ENCODE results near the gene MANEA. TPM values are rescaled to one million over a fixed set of nuclear protein-coding genes. Genes with fewer than 3 reads are reported as not detected.

The MANEA gene
- total and polyA plus RNA-seq, 10 of the 15 experiments (the other 5 are each of a cell fraction or from before 2014, with no cell fraction given) = 5.8 to 19.5 (median 12.5) TPM

DNA sequence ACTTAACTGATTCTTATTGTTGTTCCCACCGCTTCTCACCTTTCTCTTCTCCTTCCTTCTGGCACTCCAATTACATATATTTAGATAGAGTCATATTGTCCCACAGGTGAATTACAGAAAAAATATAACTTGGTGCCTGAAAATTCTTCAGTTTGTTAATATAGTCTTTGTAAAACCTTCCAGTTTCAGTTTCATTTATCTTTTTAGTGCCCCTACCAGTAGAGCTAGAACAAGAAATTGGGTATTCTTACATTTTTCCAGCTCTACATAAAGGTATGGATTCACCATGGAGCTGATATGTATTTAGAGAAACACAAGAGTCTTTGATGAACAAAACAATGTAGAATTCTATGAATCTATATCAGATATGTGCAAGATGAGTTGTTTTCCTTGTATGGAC lies 10.7 kb downstream of the MANEA start:
- Histone ChIP-seq H3K27me3 (replicated peaks in 1 of 2; ENCODE audit: control insufficient read depth in 2 of 2, insufficient read depth in 2 of 2, low read length in 1 of 2) (no peaks in the 10 kb centered on the region), H3K4me2 (ENCODE audit: control insufficient read depth, insufficient read depth) (peak overlapping the region; percentile 61; the same call in 1 of the 2 replicates), H3K36me3 (ENCODE audit: control insufficient read depth in 2 of 2, insufficient read depth in 2 of 2, low read length in 1 of 2) (no peaks in the 10 kb centered on the region), H3K79me2 (ENCODE audit: control insufficient read depth, insufficient read depth, low read length) (peaks cover 21% of the 10 kb centered on the region), H3K4me1 (ENCODE audit: control insufficient read depth, insufficient read depth, low read length) (no peaks in the 10 kb centered on the region), H3K27ac (ENCODE audit: control insufficient read depth, insufficient read depth) (peak overlapping the region; percentile 15; the same call in 1 of the 2 replicates), H4K20me1 (ENCODE audit: control insufficient read depth, insufficient read depth) (no peaks in the 10 kb centered on the region), H3K4me3 (peak overlapping the region; percentile 48; the same call in 1 of the 2 replicates), H3K9ac (ENCODE audit: control insufficient read depth, insufficient read depth, low read length) (no peak overlapping the region), H2AFZ (ENCODE audit: control insufficient read depth, low read depth, low read length) (peak overlapping the region; percentile 40), H3K9me3 (replicated peaks; ENCODE audit: control insufficient read depth, insufficient read depth, low read length) (peaks cover 5% of the 10 kb centered on the region; the same call in 2 of the 3 replicates)
- intact Hi-C loops (cut with micrococcal nuclease; ENCODE audit: unreplicated experiment) (no loop called here), in situ Hi-C loops (cut with MboI) (no loop called here)
- no peak for DNase-seq (ENCODE audit: low read depth, low spot score)
- no TSS peak for BruUV-seq (replicated peaks)
- no peak for FAIRE-seq
- CTCF ChIA-PET = no interaction called here
- POLR2A ChIA-PET = interaction anchor here (2.2 kb wide), 1 partner anchor 10 kb away, joined by 13 read pairs; the partner anchor contains the start of gene MANEA
- peak; percentile 66 for ATAC-seq
- 96% methylated on average over 1 of the region's 1 CpG for WGBS (ENCODE audit: insufficient coverage, insufficient replicate concordance, low lambda C conversion rate, missing lambda C conversion rate)
- RAD21 ChIA-PET (ENCODE audit: unreplicated experiment) = interaction anchor here (1.8 to 1.9 kb wide), 2 partner anchors 10 to 17 kb away, joined by 6 to 8 read pairs; partner anchors contain the start of gene MANEA
- SMC1A ChIA-PET (ENCODE audit: uncharacterized antibody, unreplicated experiment) = interaction anchor here (0.8 to 1.5 kb wide), 2 partner anchors 10 to 11 kb away, joined by 4 to 7 read pairs; no protein-coding TSS in a partner anchor
- TF ChIP-seq BACH1 (IDR thresholded peaks at IDR 0.05; ENCODE audit: borderline replicate concordance) (no peak), GATAD2B (conservative IDR thresholded peaks at IDR 0.05; ENCODE audit: low read depth) (no peak), NR2C1 (IDR thresholded peaks at IDR 0.05) (no peak), JUNB (IDR thresholded peaks at IDR 0.05) (no peak), NBN (IDR thresholded peaks at IDR 0.05) (no peak), POLR2AphosphoS2 (IDR thresholded peaks at IDR 0.05; ENCODE audit: low read depth, low read length) (no peak)
- TF ChIP-seq, protein P1, sequence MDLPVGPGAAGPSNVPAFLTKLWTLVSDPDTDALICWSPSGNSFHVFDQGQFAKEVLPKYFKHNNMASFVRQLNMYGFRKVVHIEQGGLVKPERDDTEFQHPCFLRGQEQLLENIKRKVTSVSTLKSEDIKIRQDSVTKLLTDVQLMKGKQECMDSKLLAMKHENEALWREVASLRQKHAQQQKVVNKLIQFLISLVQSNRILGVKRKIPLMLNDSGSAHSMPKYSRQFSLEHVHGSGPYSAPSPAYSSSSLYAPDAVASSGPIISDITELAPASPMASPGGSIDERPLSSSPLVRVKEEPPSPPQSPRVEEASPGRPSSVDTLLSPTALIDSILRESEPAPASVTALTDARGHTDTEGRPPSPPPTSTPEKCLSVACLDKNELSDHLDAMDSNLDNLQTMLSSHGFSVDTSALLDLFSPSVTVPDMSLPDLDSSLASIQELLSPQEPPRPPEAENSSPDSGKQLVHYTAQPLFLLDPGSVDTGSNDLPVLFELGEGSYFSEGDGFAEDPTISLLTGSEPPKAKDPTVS (IDR thresholded peaks at IDR 0.05; ENCODE audit: low read depth, low read length) = no peak
- TF ChIP-seq, protein P2, sequence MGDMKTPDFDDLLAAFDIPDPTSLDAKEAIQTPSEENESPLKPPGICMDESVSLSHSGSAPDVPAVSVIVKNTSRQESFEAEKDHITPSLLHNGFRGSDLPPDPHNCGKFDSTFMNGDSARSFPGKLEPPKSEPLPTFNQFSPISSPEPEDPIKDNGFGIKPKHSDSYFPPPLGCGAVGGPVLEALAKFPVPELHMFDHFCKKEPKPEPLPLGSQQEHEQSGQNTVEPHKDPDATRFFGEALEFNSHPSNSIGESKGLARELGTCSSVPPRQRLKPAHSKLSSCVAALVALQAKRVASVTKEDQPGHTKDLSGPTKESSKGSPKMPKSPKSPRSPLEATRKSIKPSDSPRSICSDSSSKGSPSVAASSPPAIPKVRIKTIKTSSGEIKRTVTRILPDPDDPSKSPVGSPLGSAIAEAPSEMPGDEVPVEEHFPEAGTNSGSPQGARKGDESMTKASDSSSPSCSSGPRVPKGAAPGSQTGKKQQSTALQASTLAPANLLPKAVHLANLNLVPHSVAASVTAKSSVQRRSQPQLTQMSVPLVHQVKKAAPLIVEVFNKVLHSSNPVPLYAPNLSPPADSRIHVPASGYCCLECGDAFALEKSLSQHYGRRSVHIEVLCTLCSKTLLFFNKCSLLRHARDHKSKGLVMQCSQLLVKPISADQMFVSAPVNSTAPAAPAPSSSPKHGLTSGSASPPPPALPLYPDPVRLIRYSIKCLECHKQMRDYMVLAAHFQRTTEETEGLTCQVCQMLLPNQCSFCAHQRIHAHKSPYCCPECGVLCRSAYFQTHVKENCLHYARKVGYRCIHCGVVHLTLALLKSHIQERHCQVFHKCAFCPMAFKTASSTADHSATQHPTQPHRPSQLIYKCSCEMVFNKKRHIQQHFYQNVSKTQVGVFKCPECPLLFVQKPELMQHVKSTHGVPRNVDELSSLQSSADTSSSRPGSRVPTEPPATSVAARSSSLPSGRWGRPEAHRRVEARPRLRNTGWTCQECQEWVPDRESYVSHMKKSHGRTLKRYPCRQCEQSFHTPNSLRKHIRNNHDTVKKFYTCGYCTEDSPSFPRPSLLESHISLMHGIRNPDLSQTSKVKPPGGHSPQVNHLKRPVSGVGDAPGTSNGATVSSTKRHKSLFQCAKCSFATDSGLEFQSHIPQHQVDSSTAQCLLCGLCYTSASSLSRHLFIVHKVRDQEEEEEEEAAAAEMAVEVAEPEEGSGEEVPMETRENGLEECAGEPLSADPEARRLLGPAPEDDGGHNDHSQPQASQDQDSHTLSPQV (IDR thresholded peaks at IDR 0.05) = no peak
- TF ChIP-seq, protein P3, sequence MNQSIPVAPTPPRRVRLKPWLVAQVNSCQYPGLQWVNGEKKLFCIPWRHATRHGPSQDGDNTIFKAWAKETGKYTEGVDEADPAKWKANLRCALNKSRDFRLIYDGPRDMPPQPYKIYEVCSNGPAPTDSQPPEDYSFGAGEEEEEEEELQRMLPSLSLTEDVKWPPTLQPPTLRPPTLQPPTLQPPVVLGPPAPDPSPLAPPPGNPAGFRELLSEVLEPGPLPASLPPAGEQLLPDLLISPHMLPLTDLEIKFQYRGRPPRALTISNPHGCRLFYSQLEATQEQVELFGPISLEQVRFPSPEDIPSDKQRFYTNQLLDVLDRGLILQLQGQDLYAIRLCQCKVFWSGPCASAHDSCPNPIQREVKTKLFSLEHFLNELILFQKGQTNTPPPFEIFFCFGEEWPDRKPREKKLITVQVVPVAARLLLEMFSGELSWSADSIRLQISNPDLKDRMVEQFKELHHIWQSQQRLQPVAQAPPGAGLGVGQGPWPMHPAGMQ (IDR thresholded peaks at IDR 0.05; ENCODE audit: borderline replicate concordance) = no peak
- TF ChIP-seq, protein P4, sequence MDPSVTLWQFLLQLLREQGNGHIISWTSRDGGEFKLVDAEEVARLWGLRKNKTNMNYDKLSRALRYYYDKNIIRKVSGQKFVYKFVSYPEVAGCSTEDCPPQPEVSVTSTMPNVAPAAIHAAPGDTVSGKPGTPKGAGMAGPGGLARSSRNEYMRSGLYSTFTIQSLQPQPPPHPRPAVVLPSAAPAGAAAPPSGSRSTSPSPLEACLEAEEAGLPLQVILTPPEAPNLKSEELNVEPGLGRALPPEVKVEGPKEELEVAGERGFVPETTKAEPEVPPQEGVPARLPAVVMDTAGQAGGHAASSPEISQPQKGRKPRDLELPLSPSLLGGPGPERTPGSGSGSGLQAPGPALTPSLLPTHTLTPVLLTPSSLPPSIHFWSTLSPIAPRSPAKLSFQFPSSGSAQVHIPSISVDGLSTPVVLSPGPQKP (IDR thresholded peaks at IDR 0.05; ENCODE audit: low read depth, low read length) = no peak
